Activated CD4-positive, CD25-positive, alpha-beta regulatory T cell treated with anti-CD3 and anti-CD28 coated beads, Interleukin-2, amount 50 U/mL, for 72 hours (primary cell): ENCODE measurements around the gene IFFO2.
A peak's percentile ranks its signal among the peaks of the same experiment; 100 is the strongest.

ENCODE experiments used
- DNase-seq: peaks from one replicate; pipeline ENCODE4 v3.0.0; 2021

Gene IFFO2

DNA sequence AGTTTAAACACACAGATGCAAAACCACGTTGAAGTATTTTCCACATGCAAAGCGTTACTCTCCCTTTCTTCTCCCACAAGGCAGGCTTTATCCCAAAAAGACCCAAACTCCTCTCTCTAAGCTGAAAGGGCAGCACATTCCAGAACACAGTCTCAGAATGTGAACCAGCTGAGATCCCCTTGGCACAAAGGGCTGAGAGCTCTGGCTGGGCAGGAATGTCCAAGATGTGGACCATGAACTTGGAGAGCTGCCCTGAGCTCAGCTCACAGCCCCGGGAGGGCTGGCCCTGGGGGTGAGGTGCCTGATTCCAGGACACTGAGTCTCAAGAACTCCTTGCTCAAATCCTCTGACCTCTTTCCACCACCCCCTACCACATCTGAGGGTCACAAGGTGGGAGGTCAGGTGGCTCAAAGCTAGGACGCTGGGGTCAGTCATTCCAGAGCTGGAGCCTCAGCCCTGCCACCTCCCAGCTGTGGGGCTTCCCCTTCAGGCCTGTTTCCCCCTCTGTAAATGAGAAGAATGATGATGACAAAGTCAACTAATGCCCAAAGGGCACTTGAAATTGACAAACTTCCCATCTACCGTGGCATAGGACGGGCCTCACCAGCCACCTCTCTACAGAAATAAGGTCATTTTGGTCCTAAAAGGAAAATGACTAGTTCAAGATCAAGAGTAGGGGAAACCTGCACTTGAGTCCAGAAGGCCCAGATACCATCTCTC is 65.6 kb downstream of the IFFO2 start:
- DNase-seq, result no peak

DNA sequence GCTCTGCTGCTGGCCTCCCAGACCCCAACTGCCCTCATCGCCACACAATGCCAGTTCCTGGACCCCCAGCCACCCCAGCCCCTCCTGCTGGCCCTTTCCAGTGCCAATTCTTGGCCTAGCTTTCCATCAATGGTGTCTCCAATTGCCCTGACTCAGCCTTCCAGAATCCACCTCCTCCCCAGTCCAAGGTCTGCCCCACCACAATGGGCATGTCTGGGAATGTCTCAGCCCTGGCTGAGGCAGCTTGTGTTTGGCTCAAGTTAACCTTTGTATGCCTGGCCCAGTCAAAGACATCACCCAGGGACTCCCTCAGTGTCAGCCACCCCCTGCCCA is 70.5 kb downstream of the IFFO2 start:
- no peak for DNase-seq

DNA sequence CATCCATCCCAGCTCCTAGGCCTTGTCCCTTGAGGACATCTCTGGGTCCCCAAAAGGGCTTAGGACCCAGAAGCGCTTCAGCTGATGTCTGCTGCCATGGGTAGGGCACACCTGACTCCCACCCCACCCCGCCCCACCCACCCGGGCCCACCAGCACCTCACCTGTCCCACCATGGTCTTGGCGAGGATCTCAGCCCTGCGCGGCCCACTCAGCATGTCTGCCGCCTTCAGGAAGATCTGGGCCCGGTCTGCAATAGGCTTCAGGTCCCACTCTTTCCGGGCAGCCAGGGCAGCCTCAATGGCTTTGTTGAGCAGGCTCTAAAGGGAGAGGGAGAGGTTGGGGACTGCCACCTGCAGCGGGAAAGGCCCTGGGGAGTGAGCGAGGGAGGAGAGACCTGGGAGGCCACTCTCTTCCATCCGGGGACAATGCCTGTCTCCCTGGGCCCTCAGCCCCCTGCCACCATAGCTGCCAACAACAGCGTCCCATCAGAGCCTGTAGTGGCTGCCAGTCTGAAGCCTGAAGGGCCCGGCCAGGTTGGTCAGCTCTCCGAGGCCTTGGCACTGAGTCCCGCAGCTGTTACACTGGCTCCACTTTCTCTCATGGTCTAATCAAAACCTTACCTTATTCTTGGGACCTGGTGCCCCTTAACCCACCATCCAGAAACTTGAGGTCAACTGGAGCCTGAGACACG is 71.0 kb downstream of the IFFO2 start:
- no peak for DNase-seq

DNA sequence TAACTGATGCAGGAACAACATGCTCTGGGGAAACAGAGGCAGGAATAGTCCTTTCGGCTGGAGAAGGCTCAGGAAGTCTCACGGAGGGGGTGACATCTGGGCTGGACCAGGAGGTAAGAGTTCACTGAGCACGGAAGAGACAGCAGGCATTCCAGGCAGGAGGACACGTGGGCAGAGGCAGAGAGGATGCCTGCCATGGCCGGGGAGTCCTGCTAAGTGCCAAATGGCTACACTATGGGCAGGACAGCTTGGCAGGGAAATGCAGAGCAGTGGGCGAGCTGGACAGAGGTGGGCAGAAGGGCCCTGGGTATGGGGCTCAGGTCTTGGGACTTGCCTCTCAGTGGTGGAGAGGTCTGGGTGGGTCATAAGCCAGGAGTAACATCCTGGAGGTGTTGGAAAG is 71.7 kb downstream of the IFFO2 start:
- no peak for DNase-seq

DNA sequence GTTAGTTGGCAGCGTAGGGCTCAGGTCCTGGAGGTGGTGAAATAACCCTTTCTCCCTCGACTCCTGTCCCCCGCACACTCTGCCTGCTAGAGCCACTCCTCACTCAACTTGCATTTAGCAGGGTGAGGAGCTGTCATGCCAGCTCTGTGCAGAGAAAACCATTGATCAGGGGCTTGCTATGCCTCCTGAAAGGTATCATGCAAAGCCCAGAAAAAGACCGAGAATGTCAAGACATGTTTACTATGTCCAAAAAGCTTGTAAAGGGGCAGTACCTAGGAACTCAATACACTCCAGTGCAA is 72.1 kb downstream of the IFFO2 start:
- no peak for DNase-seq

DNA sequence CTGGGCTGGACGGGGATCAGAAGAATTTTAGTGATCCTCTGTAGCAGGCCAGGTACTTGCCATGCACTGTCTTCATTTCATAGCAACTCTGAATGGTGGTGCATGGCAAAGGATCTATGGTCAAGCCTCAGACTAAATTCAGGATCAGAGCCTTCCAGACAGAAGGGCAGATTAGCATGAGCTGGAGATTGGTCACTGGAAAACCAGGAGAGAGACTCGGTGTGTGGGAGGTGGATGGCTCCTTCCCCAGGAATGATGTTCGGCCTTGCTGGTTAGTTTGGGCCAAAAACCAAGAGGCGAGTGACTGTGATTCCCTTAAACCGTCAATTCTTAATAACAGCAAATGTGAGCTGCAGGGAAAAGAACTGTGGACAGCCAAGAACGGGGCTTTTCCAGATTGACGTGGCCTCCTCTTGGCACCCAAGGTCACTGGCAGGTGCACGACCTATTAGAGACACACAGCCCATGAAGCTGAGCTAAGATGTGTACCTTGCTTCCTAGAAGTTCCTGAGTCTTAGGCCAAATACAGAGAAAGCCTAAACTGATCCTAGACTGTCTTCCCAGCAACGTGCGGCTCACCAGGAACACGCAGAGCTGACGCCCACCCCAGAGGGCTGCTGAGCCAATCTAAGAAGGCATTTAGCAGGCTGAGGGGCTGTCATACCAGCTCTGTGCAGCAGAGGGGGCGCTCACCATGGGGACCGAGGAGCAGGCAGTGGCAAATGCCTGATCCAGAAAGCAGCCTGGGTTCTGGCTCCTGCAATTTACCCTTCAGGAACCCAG is 72.6 kb downstream of the IFFO2 start:
- DNase-seq, result peak; percentile 75

DNA sequence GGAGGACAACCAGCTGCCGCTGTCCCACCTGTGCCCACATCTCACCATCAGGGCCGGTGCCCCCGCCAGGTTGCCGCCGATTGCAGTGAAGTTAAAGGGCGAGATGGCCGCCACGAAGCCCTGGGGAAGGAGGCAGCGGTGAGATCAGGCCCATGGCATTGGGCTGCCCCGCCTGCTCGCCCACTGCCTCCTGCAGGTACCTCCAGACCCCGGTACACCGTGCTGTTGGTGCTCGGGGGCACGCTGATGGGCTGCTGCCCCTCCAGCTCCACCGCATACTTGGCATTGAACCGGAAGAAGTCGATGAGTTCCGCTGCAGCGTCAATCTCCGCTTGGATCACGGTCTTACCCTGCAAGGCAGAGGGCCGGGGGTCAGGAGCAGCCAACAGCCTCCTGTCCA is 73.4 kb downstream of the IFFO2 start:
- no peak for DNase-seq

DNA sequence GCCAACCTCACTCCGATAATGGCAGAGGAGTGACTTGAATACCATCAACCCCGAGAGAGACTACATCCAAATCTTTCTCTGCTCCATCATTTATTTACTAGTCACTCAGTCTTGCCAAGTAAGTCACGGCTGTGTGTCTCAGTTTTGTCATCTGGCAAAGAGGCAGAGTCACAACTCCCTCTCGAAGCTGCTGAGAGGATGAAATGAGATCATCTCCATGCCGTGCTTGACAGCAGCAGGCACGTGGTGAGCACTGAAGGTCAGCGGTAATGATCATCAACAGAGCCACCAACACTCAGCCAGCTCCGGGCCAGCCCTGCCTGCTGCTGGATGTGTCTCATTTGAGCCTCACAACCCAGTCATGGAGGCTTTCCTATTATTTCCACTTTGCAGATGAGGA is 74.0 kb downstream of the IFFO2 start:
- DNase-seq, result no peak

DNA sequence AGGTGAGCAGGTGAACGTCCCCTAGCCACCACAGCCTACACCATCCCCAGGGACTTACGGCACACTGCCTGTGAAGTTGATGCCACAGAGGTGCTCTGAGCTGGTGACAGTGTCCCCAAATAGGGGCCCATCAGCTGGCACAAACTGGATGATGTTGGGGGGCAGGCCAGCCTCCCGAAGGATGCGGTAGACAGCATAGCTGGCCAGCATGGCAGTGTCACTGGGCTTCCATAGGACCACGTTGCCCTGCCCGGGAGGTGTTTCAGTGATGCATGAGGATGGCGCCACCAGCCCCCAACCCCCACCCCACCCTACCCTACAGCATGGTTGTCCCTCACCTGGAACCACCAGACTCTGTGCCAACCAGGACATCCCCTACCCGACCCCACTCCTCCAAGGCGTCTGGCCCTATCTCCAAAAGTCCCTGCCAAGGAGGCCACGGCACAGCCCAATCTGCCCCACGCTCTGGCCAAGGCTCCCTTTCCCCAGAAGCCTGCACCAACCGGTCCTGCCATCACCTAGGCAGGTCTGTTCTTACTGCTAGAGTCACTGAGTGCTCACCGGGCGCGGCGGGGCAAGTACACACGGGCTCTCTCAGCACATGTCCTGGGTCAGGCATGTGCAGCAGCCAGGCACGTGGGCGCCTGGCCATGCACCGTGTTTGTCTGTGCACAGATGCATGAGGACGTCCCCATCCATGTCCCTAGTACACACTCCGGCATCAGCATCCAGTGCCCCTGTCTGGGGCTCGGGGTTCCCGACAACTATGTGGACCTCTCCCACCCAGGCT is 74.6 kb downstream of the IFFO2 start:
- DNase-seq, result no peak

DNA sequence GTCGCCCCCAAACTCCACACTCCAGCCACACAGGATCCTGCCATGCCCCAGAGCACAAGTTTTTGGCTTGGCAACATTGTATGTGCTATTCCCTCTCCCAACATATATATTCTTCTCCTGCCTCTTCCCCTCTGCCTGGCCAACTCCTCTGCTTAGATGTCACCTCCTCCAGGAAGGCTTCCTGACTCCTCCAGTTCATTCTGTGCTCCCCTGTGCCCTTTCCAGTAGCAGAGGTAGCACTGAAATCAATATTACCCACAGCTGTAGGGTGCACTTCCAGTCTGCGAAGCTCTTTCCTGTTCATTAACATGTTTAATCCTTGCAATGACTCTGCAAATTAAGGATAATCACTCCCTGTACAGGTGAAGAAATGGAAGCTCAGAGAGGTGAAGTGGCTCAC is 75.3 kb downstream of the IFFO2 start:
- DNase-seq, result no peak

DNA sequence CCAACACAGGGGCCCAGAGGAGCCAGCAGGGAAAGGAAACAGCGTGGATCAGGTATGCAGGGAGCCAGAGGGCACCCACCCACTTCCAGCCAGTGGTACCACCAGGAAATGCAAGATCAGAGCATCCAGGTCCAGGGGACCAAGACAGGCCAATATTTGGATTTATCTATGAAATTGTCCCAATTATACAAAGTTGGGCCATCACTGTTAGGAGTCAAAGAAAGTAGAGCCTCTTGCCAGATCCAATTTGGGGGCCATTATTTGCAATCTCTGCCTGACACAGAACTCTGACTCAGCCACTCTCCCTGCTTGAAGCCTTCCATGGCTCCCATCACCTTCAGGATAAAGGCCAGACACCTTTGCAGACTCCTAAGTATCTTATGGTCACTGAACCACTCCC is 75.9 kb downstream of the IFFO2 start:
- DNase-seq, result no peak

DNA sequence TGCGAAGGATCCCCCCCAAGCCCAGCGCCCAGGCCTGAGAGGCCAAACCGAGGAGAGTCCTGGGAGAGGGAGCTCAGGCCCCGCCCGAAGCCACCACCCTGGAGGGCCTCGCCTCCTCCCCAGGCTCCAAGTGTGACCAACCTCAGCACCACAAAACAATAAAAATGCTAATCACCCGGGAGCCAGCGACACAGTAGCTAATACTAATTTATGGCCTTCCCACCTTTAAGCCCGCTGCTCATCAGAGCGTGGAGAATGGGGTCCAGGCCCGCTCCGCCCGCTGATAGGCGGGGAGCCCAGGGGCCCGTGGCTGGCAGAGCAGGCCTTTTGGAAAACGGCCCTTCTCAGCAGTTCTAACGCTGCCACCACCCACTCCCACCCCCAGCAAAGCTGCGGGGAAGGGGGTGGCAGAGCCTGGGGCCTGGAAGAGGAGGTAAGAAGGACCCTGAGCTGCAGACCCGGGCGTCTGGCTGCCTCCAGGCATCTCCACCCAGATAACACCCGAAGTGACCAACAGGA is 76.6 kb downstream of the IFFO2 start:
- no peak for DNase-seq

DNA sequence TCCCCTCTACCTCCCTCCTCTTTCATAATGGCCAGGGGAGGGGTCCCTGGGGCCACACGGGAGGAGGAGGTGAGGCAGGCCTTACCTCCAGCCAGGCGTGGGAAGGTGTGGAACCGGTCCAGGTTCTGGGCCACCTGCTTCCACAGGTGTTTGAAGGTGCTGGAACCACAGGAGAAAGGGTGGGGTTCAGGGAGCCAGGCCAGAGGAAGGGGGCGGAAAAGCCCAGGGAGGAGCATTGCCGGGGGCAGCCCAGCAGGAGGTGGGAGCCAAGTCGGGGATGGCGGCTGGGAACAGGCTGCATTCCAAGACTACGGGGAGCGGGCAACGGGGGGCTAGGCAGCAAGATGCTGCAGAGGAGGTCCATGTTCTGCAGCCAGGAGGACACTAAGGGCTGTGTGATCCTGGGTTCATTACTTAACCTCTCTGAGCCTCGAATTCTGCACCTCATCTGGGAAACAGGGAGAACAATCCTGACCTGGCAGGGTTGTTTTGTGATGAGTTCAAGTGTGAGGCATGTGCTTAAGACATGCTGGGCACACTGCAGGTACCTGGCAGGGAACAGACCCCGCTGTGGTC is 77.2 kb downstream of the IFFO2 start:
- no peak for DNase-seq

DNA sequence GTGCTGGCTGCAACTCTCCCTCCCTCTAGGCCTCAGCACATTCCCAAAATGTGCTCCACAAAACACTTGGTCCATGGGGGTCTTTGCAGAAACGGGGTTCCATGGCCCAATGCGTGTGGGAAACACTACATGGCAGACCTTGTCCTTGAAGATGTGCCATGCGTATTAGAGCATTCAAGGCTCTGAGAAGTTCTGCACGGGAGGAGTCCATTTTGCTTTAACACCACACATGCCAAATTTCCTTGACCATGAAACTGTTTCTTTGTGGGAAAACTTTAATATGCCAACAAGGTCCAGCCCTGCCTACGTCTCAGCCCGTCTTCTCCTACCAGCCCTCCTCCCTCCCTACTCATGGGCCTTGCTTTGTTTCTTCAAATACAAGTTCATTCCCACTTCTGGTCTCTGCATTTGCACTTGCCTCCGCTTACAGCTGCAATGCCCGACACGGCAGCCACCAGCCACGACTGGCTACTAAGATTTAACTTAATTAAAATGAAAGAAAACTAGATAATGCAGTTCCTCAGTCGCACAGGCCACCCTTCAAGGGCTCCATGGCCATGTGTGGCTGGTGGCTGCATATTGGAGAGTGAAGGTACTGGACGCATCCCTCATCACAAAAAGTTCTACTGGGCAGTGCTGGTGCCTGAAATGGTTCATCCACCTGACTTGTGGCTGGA is 77.8 kb downstream of the IFFO2 start:
- DNase-seq, result no peak

DNA sequence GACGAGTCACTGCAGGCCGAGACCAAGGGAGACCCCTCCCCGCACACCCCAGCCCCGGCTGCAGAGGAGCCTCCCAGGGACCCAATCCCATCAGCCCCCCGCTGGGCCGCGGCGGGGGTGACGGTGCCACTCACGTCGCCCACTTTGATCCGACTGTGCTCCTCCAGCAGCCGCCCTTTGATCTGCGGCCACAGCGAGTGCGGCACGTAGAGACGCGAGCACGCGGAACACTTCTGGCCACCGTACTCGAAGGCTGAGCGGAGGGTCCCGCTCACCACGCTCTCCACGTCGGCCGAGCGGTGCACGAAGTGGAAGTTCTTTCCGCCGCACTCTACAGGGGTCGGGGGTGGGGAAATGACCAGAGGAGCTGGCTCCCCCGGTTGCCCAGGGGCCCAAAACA is 79.2 kb downstream of the IFFO2 start:
- no peak for DNase-seq

DNA sequence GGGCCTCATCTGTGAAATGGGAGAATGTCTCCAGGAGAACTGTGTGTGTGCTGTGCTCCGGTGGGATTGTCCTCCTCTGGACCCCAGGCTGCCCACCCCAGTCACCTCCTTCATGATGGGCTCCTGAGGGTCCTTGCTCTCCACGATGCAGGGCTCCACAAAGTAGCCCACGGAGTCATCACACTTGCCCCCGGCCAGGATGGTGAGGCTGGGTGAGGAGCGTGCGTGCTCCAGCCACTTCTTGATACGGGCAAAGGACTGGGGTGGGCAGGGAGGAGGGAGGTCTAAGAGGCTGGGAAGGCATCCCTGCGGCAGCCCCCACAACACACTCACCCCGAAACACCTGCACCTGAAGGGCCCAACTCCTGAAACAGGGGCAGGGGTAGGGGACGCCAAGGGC is 80.3 kb downstream of the IFFO2 start:
- DNase-seq, result no peak

DNA sequence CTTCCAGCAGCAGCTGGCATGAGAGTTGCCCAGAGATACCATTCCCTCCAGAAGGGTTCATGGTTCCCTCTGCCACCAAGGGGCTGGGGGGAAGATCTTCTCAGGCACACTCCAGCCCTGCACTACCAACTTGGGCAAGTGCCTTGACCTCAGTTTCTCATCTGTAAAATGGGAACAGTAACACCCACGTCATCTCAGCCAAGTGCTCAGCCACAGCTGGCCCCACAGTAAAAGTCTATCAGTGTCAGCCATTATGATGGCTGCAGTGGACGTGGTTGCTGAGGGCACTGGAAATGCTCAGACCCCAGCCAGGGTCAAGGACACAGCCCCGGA is 80.7 kb downstream of the IFFO2 start:
- DNase-seq, result no peak

DNA sequence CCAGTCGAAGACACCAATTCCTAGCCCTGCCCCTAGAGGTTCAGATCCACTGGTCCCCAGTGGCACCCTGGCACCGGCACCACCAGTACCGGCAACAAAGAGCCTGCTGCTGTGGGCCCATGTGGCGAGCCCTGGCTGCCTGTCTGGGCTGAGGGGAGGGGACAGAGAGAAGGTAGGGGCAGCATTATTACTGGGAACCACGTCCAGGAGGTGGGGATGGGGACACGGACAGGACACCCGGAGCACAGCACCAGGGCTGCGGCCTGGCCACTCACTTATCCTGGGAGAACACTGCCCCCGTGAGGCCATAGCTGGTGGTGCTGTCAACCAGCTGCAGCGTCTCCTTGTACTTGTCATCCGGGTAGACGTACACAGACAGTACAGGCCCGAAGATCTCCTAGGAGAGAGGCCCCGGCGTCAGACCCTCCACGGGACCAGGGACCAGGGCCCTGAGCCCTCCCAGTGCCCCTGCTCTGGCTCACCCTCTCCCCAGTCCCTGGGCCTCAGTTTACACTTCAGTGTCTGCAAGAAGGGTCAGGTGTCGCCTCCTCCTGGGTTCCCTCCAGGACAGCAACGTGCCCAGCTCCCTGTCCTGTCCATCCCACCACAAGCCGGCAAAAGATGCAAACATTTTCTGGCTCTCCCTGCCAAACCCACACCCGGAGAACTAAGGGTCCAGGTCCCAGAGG is 81.2 kb downstream of the IFFO2 start:
- peak; percentile 73 for DNase-seq

DNA sequence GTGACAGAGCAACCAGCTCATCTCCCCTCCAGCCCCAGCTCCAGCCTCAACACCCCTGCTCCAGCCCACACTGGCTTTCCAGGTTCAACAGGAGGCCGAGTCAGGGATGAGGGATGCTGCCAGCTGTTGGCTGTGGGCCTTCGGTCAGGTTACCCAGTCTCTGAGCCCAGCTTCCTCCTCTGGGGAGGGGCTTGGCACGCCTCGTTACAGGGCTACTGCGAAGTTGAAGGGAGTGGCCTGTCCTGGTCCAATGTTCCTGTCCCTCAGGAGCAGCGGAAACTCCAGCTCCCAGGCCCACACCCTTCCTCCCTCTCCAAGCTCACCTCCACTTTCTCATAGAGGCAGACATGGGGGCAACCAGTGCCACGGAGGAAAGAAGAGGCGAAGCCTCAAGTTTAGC is 81.9 kb downstream of the IFFO2 start:
- no peak for DNase-seq

DNA sequence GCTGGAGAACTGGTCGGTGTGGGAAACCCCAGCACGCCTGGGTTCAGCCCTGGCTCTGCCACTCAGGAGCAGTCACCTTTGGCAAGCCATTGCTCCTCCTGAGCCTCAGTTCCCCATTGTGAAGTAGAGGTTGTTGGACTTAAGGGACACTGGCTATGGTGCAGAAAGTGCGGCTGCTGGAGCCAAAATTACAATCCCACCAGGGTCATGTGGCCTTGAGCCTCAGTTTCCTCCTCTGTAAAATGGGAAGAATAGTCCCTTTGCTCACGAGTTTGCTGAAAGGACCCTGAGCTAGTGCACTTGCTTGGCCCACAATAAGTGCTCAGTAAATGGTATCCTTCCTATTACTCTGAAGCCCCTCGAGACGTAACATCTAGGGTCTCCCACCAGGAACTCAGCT is 82.4 kb downstream of the IFFO2 start:
- no peak for DNase-seq

DNA sequence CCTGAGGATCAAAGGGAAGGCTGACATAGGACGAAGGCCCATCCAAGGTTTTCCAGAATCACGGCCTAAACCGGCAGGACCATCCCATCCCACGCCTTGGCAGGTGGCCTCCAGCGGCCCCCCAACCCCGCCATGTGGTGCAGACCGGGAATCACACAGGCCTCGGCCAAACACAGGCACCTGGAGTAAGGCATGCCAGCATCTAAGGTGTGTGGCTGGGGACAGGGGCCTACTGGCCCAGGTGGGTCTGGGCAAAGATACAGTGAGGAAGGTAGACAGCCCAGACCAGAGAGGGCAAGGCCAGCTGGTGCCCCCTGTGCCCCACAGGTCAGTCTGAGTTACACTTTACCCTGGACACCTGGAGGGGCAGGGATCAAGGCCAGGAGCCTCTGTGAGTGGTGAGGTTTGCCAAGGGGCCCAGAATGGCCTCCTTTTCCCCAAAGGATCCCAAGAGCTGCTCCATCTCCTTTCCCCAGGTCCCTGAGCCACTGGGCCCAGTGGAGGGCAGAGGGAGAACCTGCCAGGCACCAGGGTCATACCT is 84.3 kb downstream of the IFFO2 start:
- DNase-seq, result no peak
